HepG2 (cell line): ENCODE results near the gene HOXB6.

ENCODE experiments used
- ASH2L ChIP-seq: fragments of 300-600, 200-600 bp; sonication (generic); IDR thresholded peaks from 2 replicates; pipeline ENCODE4 v1.7.0; 2017; ENCODE audit warnings: low read depth, mild to moderate bottlenecking, moderate library complexity, mixed read lengths, low read length; ENCODE audit not compliant: insufficient read length
- CEBPB ChIP-seq: IDR thresholded peaks from 2 replicates; pipeline ENCODE4 v1.6.1; 2011; ENCODE audit warnings: low read depth, low read length, improper control_type of control experiment, borderline replicate concordance
- CREB1 ChIP-seq, 2 experiments: fragments of 450-650 bp in 1 of 2; IDR thresholded peaks; 2 replicates each; pipeline ENCODE4 v1.6.1; 2016 to 2017; ENCODE audit warnings: control low read depth in 1 of 2, mild to moderate bottlenecking in 1 of 2, missing compliant biosample characterization in 1 of 2, missing genetic modification characterization in 1 of 2
- DR1 ChIP-seq: sonication (generic); formaldehyde crosslinking; IDR thresholded peaks from 2 replicates; pipeline ENCODE4 v1.8.0; 2021; ENCODE audit warnings: mild to moderate bottlenecking, missing genetic modification reagents, inconsistent platforms
- NFRKB ChIP-seq: fragments of 450-650 bp; IDR thresholded peaks from 2 replicates; pipeline ENCODE4 v1.6.1; 2017
- PAXIP1 ChIP-seq: sonication (generic); formaldehyde crosslinking; conservative IDR thresholded peaks from 2 replicates; pipeline ENCODE4 v1.4.0; 2020; ENCODE audit warnings: mild to moderate bottlenecking, missing genetic modification reagents, moderate library complexity
- RARG ChIP-seq: sonication (generic); formaldehyde crosslinking; IDR thresholded peaks from 2 replicates; pipeline ENCODE4 v1.4.0; 2020; ENCODE audit warnings: low read depth, mild to moderate bottlenecking, missing genetic modification reagents
- TAF1 ChIP-seq: sonication (generic); formaldehyde crosslinking; IDR thresholded peaks from 2 replicates; pipeline ENCODE4 v1.4.0; 2020; ENCODE audit warnings: missing genetic modification reagents
- TOE1 ChIP-seq: sonication (generic); formaldehyde crosslinking; IDR thresholded peaks from 2 replicates; pipeline ENCODE4 v1.4.0; 2020; ENCODE audit warnings: mild to moderate bottlenecking, missing genetic modification reagents
- ZBTB33 ChIP-seq: sonication (generic); formaldehyde crosslinking; IDR thresholded peaks from 2 replicates; pipeline ENCODE4 v1.4.0; 2020; ENCODE audit warnings: missing genetic modification reagents
- ZBTB44 ChIP-seq: sonication (generic); formaldehyde crosslinking; IDR thresholded peaks from 2 replicates; pipeline ENCODE4 v1.4.0; 2020; ENCODE audit warnings: missing genetic modification reagents

GRCh38 chr17:48615047-48615962, 10.5 kb upstream of the HOXB6 start, which contains the start of gene HOXB8:
- TF ChIP-seq PAXIP1 (no peak), NFRKB (no peak), ZBTB44 (CRISPR knock-in tag) (no peak), DR1 (CRISPR knock-in tag) (no peak), ZBTB33 (no peak), TAF1 (CRISPR knock-in tag) (no peak), CREB1 (IDR thresholded peaks at IDR 0.05) (no peak), CREB1 (CRISPR knock-in tag; IDR thresholded peaks at IDR 0.05) (no peak), CEBPB (no peak), TOE1 (CRISPR knock-in tag) (no peak), ASH2L (no peak), RARG (CRISPR knock-in tag) (no peak)
